HG03095 (cell line): ENCODE measurements around the gene RNF114.
"Not testable (repeated sequence)": the region's sequence is repeated elsewhere in the genome, so short reads cannot be mapped to it uniquely, and the experiment has no call there.

Experiments used
- ATAC-seq: cut with Tn5 transposase; IDR thresholded peaks from one replicate; pipeline ENCODE4 v1.9.1; 2021; ENCODE audit warnings: moderate library complexity; ENCODE audit not compliant: unreplicated experiment

Gene RNF114

DNA sequence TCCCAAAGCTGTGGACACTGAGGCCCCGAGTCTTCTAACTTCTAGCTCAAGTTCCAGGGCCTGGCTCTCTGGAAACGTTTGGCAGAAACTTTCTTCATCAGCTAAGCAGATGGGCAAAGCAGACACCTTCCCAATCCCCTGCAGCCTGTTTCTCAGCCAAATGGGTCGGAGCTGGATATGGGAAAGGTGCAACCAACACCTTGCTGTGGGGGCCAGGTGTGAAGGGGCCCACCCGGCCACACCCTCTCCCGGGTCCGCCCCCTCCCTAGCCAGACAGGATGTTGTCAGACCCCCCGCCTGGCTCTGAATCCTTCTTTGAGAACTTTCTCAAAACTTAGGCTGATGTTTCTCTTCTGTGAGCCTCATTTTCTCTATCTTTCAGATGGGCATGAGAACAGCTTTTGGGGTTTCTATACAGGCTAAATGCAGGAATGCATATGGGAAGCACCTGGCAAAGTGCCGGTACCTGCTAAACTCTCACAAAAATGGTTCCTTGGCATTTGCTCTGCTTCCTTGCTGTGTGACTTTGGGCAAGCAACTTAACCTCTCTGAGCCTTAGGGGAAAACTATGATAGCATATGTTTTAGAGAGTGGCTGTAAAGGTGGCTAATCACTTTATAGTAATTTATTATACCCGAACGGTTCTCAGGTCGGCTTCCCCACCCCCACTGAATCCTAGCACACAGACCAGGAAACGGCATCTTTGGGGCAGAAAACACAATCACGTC is 48.4 kb downstream of the RNF114 start:
- ATAC-seq = no peak

DNA sequence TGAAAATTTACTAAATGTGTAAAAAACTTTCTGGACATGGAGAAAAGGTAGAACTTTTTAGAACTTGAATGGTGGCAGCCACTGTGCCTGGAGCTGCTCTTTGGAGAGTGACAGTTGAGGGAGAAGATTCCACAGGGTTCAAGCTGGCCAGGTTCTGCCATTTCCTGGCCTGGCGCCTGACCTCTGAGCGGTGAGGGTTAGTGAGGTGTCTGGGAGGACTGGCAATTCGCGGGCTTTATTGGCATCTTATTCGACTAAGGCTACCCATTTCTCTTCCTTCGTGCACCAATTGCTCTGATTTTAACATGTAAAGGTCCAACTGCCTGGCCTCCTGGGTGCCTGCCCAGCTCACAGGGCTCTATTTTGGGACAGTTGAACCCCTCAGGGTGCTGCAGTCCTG is 49.0 kb downstream of the RNF114 start:
- ATAC-seq = no peak

DNA sequence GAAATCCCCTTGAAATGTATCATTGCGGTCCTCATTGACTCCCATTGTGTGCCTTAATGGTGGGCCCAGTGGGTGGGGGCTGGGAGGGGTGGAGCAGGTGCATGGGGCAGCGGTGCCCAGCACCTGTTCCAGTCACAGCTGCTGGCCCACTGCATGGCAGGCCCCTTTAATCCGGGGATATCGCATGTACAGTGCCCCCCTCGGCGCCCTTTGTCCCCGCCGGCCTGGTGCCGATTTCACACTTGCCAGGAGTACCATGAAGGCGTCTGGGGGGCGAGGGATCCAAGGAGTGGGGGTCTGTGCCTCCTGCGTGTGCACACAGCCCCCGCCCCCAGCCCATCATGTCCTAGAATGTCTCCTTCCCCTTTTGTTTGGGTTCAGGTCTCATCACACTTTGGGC is 49.4 kb downstream of the RNF114 start:
- no peak for ATAC-seq

DNA sequence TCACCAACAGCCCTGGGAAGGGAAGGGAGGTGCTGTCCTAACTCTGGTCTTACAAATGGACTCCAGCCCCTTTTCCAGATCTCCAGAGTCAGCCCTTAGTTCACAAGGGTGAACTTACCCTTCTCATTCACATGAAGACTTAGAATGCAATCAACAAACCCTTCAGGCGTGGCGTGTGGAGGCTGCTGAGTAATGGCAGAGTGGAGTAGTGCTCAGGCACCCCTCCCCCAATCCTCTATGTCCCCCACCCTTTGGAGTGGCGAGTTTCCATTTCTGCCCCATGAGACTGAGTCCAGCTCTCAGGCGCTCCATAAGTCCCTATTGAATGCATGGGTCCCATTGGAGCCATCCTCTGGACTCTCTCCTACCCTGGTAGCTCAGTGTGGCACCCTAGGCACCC is 49.9 kb downstream of the RNF114 start:
- no peak for ATAC-seq

DNA sequence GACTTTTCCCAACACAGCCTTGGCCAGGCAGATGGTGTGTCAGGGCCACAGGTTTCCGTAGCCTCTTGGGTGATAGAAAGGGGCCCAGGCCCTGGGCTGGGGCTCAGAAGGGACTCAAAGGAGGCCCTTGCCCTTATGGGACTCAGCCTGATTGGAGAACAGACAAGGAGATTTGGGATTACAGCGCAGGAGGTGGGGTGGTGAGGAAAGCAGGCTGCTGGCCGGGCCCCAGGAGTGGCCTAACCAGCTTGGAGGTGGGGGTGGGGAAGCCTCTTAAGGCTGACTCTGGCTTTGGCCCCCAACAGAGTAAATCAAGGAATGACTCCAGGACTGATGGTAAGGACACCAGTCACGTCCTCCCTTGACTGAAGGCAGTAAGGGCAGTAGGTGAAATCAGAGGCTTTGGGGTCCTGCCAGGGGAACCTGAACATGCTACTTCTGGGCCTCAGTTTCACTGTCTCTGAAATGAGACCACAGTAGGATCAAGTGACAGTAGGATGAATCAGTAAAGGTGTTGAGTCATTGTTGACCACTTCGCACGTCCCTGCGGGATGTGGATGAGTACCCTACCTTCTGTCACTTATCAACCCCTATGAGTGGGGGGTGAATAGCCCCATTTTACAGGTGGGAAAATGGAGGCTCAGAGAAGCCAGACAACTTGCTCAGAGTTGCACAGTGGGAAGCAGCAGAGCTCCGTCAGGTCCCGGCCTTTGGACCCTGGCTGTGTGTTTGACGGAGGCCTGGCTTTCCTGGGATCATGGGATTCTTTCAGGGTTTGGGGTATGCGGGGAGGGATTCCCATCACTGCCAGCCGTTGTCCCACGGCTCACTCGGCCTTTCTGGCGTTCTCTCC is 51.0 kb downstream of the RNF114 start:
- ATAC-seq = no peak

DNA sequence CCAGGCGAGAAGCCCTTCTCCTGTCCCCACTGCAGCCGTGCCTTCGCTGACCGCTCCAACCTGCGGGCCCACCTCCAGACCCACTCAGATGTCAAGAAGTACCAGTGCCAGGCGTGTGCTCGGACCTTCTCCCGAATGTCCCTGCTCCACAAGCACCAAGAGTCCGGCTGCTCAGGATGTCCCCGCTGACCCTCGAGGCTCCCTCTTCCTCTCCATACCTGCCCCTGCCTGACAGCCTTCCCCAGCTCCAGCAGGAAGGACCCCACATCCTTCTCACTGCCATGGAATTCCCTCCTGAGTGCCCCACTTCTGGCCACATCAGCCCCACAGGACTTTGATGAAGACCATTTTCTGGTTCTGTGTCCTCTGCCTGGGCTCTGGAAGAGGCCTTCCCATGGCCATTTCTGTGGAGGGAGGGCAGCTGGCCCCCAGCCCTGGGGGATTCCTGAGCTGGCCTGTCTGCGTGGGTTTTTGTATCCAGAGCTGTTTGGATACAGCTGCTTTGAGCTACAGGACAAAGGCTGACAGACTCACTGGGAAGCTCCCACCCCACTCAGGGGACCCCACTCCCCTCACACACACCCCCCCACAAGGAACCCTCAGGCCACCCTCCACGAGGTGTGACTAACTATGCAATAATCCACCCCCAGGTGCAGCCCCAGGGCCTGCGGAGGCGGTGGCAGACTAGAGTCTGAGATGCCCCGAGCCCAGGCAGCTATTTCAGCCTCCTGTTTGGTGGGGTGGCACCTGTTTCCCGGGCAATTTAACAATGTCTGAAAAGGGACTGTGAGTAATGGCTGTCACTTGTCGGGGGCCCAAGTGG is 51.9 kb downstream of the RNF114 start:
- ATAC-seq = no peak

DNA sequence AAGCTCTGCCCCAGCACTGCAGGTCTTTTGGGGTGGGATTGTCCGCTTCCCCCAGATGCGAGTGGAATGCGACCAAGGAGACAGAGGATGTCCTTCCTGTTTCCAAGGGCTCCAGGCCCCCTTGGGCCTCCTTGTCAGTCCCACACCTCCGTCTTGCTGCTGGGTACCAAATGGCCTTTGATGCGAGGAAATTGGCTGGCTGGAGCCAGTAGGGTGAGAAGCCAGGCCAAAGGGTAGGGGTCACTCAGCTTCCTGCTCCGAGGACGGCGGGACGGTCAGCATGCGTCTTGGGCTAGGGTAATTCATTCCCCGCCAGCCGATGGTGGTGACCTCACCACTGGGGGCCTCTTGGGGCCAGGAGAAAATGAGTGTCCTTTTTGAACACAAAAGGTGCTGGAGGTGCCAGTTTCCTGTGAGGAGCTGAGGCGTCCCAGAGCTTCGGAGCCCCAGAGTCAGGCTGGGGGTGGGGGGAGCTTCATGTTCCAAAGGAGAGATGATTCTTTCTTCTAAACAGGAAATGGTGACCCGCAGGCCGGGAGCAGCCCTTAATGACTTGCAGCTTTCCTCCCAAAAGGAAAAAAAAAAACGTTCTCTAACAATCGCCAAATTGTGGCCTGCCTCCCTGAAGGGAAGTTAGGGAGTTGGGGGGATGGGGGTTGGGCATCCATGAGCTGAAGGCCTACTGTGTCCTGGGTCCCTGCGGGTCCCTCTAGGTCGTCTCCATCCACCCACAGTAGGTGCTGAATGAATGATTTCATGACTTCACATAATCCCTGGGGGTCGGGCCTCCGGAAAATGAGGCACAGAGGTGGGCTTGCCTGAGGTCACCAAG is 53.3 kb downstream of the RNF114 start:
- ATAC-seq = no peak

DNA sequence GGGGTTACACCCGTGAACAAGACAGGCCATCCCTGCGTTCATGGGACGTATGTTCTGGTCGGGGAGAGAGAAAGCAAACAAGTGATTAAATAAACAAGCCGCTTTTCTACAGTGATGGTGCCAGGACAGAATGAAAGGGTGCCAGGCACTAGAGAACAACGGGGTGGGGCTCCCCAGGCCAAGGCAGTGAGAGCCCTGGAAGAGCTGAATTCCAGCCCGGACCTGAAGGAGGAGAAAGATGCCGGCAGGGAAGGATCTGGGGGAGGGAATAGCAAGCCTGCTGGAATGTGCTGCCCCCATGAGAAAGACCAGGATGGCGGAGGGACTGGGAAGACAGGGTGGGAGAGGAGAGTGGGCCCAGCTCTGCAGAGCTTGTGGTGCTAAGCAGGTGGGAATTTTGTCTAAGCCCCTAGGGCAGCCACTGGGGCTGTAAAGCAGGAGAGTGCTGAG is 54.1 kb downstream of the RNF114 start:
- ATAC-seq = no peak

DNA sequence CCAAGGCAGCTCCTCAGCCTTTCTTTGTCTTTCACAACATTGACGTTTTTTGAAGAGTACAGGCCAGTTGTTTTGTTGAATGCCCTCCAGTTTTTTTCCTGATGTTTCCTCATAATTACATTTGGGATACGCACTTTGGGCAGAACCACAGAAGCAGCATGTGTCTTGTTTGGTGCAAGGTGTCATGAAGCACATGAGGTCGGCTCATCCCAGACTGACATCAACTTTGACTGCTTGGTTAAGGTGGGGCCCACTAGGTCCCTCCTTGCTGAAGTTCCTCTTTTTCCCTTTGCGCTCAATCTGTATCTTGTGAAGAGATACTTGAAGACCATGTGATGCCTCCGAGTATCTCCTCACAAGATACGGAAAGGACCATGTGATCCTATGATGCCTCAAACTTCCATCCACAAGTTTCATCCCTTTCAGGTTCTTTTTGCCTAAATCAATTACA is 57.1 kb downstream of the RNF114 start:
- ATAC-seq = no peak

DNA sequence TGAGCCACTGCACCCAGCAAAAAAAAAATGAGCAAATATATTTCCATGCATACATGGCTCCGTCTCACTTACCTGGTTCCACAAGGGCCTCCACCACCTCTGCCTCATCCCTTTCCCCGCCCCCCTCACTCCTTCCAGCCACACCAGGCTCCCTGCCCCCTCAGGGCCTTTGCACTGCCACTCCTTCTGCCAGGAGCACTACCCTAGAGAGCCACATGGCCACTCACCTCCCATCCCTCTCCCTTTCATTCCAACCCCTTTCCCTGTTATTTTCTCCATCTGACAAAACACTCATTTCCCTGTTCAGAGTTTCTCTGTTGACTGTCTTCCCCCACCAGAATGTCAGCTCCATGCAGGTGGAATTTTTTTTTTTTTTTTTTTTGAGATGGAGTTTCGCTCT is 59.4 kb downstream of the RNF114 start:
- ATAC-seq = no peak

DNA sequence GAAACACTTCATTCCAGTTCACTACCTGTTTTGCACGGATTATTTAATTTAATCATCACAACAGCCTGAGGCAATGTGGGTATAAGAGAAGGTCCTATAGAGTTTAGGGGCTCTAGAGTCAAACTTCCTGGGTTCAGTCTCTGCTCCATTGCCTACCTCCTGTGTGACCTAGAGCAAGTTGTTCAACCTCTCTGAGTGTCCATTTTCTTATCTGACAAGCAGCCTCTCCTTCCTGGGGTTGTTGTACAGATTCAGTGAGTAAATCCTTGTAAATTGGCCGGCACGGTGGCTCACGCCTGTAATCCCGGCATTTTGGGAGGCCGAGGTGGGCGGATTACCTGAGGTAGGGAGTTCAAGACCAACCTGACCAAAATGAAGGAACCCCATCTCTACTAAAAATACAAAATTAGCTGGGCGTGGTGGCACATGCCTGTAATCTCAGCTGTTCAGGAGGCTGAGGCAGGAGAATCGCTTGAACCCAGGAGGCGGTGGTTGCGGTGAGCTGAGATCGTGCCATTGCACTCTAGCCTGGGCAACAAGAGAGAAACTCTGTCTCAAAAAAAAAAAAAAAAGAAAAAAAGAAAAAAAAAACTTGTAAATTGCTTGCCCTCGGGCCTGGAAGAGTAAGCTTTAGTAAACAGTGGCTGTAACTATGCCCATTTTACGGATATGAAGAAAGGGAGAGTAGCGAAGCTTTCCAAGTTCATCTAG is 62.4 kb downstream of the RNF114 start:
- ATAC-seq = not testable (repeated sequence)

DNA sequence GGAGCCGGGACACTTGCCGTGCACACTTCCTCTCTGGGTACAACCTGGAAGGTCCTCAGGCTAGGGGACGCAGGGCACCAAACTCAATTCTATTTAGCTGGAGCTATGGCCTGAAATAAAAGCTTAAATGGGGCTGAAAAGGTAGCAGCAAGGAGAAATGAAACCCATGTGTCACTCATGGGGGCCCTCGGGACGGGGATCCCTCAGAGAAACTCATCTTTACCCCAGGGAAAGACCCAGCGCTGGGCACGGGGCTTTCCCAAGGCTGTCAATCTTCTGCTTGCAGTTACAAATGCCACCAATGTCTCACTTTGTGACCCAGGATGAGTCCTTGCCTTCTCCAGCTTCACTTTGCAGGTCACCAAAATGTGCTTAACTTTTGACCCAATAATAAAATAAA is 63.1 kb downstream of the RNF114 start:
- ATAC-seq = no peak

DNA sequence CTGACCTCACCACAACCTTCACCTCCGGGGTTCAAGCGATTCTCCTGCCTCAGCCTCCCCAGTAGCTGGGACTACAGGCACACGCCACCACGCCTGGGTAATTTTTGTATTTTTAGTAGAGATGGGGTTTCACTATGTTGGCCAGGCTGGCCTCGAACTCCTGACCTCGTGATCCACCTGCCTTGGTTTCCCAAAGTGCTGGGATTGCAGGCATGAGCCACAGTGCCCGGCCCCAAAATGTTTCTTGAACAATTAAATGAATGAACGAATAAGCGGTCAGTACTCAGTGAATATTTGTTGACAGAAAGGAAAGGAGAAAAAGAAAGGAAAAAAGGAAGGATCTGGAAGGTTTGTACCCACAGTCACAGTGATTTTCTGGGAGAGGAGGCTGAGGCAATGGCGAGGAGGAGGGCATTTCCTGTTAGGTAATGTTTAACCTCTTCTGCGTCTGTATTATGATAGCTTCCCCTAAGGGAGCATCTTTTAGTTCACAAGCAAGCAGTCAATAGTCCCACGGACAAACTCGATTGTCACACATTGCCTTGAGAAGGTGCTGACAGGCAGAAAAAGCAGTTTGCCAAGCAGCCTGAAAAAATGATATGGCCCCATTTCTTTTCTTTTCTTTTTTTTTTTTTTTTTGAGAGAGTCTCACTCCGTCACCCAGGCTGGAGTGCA is 64.5 kb downstream of the RNF114 start:
- not testable (repeated sequence) for ATAC-seq

DNA sequence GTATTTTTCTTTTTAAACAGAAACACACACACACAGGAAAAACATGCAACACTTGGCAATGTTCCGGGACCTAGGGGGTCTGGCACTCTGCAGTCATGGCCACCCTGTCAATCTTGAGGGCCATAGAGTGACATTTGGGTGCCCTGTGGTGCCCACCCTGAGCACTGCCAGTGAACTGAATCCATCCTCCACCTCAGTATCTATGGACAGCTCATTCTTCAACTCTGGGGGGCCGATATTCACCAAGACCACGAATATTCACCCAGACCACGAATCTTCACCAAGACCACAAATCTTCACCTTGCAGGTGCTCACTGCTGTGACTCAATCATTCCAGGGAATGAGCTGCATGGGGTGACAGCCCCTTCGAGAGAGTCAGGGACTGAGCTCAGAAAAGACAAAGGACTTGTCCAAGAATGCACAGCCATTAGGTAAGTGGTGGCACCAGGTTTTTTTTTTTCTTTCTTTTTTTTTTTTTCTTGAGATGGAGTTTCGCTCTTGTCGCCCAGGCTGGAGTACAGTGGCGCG is 65.7 kb downstream of the RNF114 start:
- ATAC-seq = no peak

DNA sequence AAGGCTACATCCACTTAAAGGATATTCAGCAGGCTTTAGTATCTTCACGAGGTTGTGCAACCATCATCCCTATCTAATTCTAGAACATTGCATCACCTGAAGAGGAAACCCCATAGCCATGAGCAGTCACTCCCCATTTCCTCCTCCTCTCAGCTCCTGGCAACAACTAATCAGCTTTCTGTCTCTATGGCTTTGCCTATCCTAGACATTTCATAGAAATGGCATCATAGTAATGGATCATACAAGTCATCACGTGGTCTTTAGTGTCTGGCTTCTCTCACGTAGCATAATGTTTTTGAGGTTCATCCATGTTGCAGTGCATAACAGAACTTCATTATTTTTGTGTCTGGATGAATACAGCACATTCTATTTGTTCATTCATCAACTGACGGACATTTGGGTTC is 67.1 kb downstream of the RNF114 start:
- no peak for ATAC-seq
